ENCODE results near the gene PSORS1C2. TPM values are rescaled to one million over a fixed set of nuclear protein-coding genes. Genes with fewer than 3 reads are reported as not detected.

The PSORS1C2 gene
- total RNA-seq, 1 experiment from 2014 or later, result 0.33 TPM

- H4K5ac ChIP-seq (ENCODE audit: insufficient read length, low read depth, low read length), result no peak overlapping the region
- H4K20me1 ChIP-seq (ENCODE audit: control insufficient read depth, insufficient read depth, insufficient read length), result no peaks in the 10 kb centered on the region
- TF ChIP-seq CTCF (conservative IDR thresholded peaks at IDR 0.05), result no peak
- H4K91ac ChIP-seq (ENCODE audit: insufficient read length, low read depth, low read length), result peak overlapping the region; percentile 88
- Mint-ChIP-seq H3K27me3 (ENCODE audit: low read depth) (no peaks in the 10 kb centered on the region), H3K9me3 (no peaks in the 10 kb centered on the region; a peak in 1 of 5 replicates), H3K4me1 (peaks cover 59 to 63% of the 10 kb centered on the region in 2 experiments), H3K4me3 (peak overlapping the region in 1 of 2 experiments; percentile 27; a peak in 2 of 5 replicates), H3K36me3 (ENCODE audit: insufficient read depth in 1 of 3, low read depth in 3 of 3) (peaks cover 0 to 10% (median 8%) of the 10 kb centered on the region in 3 experiments; a peak in 5 of 7 replicates), H3K27ac (peak overlapping the region; percentile 98 to 100 (median 99); a peak in 4 of 7 replicates)
- H3K4me1 ChIP-seq (ENCODE audit: insufficient read depth, low read length), result peaks cover 10% of the 10 kb centered on the region
- no peak overlapping the region for H4K8ac ChIP-seq (replicated peaks; ENCODE audit: insufficient read length, low read depth, low read length)
- no CpG with 5 or more reads among the region's 5 CpGs for WGBS (ENCODE audit: extremely low coverage, insufficient read length, low lambda C conversion rate)
- H3T11ph ChIP-seq (ENCODE audit: low read length), result no peak overlapping the region
- H2BK12ac ChIP-seq (ENCODE audit: insufficient read length, low read depth, low read length), result no peak overlapping the region
- no peak overlapping the region for H2BK5ac ChIP-seq (ENCODE audit: insufficient read length, low read length)
- H2AFZ ChIP-seq (ENCODE audit: low read length), result no peak overlapping the region
- no peak overlapping the region for H2BK15ac ChIP-seq (ENCODE audit: low read depth, low read length)
- peaks cover 17% of the 10 kb centered on the region for H3K79me2 ChIP-seq (ENCODE audit: insufficient read depth, low read length)
- no peak overlapping the region for H3K18ac ChIP-seq (ENCODE audit: insufficient read length, low read depth, low read length)
- H2BK20ac ChIP-seq (ENCODE audit: low read depth, low read length, poor library complexity, severe bottlenecking), result no peak overlapping the region
- H3K9ac ChIP-seq (ENCODE audit: extremely low read depth, insufficient read length, low read length), result no peak overlapping the region
- H3K4me2 ChIP-seq (ENCODE audit: insufficient read depth, insufficient read length, low read length), result no peak overlapping the region
- H2BK120ac ChIP-seq (ENCODE audit: low read depth, low read length, poor library complexity, severe bottlenecking), result no peak overlapping the region
- no peaks in the 10 kb centered on the region for H3K27me3 ChIP-seq (ENCODE audit: insufficient read depth, low read length)
- no peak overlapping the region; the same call in 1 of the 2 replicates for H3K4ac ChIP-seq (ENCODE audit: low read depth, low read length)
- peaks cover 12% of the 10 kb centered on the region for H3K23me2 ChIP-seq (ENCODE audit: insufficient read length, low read depth, low read length, poor library complexity, severe bottlenecking)
- no peak overlapping the region for H3K56ac ChIP-seq (ENCODE audit: insufficient read length, low read depth, low read length)
- no peak for DNase-seq
- H3K23ac ChIP-seq (ENCODE audit: insufficient read length, low read depth, low read length), result no peak overlapping the region
- no peak overlapping the region for H2AK5ac ChIP-seq (ENCODE audit: insufficient read length, low read length)
- H3K9me3 ChIP-seq (ENCODE audit: control insufficient read depth, low read depth, low read length), result no peaks in the 10 kb centered on the region
- peak overlapping the region; percentile 83 for H3K27ac ChIP-seq (ENCODE audit: insufficient read length, low read depth, low read length)
- H3K79me1 ChIP-seq (ENCODE audit: insufficient read depth, low read depth, low read length, poor library complexity, severe bottlenecking), result no peaks in the 10 kb centered on the region
- no peak overlapping the region for H3K14ac ChIP-seq (ENCODE audit: insufficient read depth, low read length)
Observed at GRCh38 chr6:31174378-31174777, 35.5 kb upstream of the PSORS1C2 start.
